ENCODE measurements around the gene SPG21. TPM values are rescaled to one million over a fixed set of nuclear protein-coding genes. Genes with fewer than 3 reads are reported as not detected.

Gene SPG21
- total and polyA plus RNA-seq, 2 of the 13 experiments (the other 11 are each of a cell fraction or from before 2014, with no cell fraction given) = 36.7 to 42.4 TPM

- TF ChIP-seq AGO1 (IDR thresholded peaks at IDR 0.05; ENCODE audit: low read depth, low read length, poor library complexity, severe bottlenecking) (peak; percentile 40), NCOR1 (IDR thresholded peaks at IDR 0.05; ENCODE audit: borderline replicate concordance, low read length) (no peak), ZNF678 (CRISPR knock-in tag; IDR thresholded peaks at IDR 0.05) (0 out of 2 replicates have a peak, but pooled peaks have one; percentile 26), ARID3A (IDR thresholded peaks at IDR 0.05; ENCODE audit: low read depth, low read length) (no peak), SRF (IDR thresholded peaks at IDR 0.05; ENCODE audit: low read depth, low read length) (no peak), ZNF232 (CRISPR knock-in tag; IDR thresholded peaks at IDR 0.05; ENCODE audit: borderline replicate concordance) (peak; percentile 74; the same call in 1 of the 2 replicates), RBFOX2 (IDR thresholded peaks at IDR 0.05; ENCODE audit: low read depth, low read length) (peak; percentile 92), ZBTB34 (CRISPR knock-in tag; IDR thresholded peaks at IDR 0.05) (peak; percentile 58; the same call in 1 of the 2 replicates), ZNF557 (CRISPR knock-in tag; IDR thresholded peaks at IDR 0.05) (peak; percentile 15; the same call in 1 of the 2 replicates), PRDM15 (CRISPR knock-in tag; IDR thresholded peaks at IDR 0.05) (no peak), PPARG (CRISPR knock-in tag; conservative IDR thresholded peaks at IDR 0.05) (no peak; the same call in 1 of the 2 replicates), BATF2 (CRISPR knock-in tag; IDR thresholded peaks at IDR 0.05) (no peak), ZNF367 (CRISPR knock-in tag; IDR thresholded peaks at IDR 0.05; ENCODE audit: borderline replicate concordance) (no peak; the same call in 1 of the 2 replicates), TGIF2 (CRISPR knock-in tag; IDR thresholded peaks at IDR 0.05) (peak; percentile 41; the same call in 1 of the 2 replicates), ARID5B (CRISPR knock-in tag; IDR thresholded peaks at IDR 0.05) (peak; percentile 19; the same call in 1 of the 2 replicates)
Measured at GRCh38 chr15:65028921-65029735, 39.4 kb upstream of the SPG21 start, which contains the start of gene MTFMT (continued).
